SK-N-SH treated with all-trans-retinoic acid at 6 μM for 48 hours (cell line): ENCODE results near the gene ZNF778.

Experiments used
- ATAC-seq: fragments of 200-7000 bp; cut with Tn5 transposase; 3 replicates; pipeline ENCODE4 v1.9.1; 2020; ENCODE audit warnings: mild to moderate bottlenecking, moderate library complexity
- ARNTL ChIP-seq: fragments of 450-650 bp; formaldehyde crosslinking; IDR thresholded peaks from 2 replicates; pipeline ENCODE4 v1.5.0; 2020; ENCODE audit warnings: low read depth, mild to moderate bottlenecking, moderate library complexity, borderline replicate concordance
- BACH2 ChIP-seq: fragments of 250-450 bp; sonication (Bioruptor Pico); IDR thresholded peaks from 2 replicates; pipeline ENCODE4 v1.9.0; 2021; ENCODE audit warnings: mild to moderate bottlenecking, borderline replicate concordance
- CSDC2 ChIP-seq: fragments of 250-450 bp; sonication (Bioruptor Pico); IDR thresholded peaks from 2 replicates; pipeline ENCODE4 v1.5.0; 2020; ENCODE audit warnings: mild to moderate bottlenecking, moderate library complexity
- CSRNP3 ChIP-seq: fragments of 250-450 bp; sonication (Bioruptor Pico); IDR thresholded peaks from 2 replicates; pipeline ENCODE4 v1.5.1; 2021; ENCODE audit warnings: mild to moderate bottlenecking, moderate library complexity
- ESRRG ChIP-seq: fragments of 250-450 bp; sonication (Bioruptor Pico); IDR thresholded peaks from 2 replicates; pipeline ENCODE4 v1.6.1; 2021; ENCODE audit warnings: mild to moderate bottlenecking
- GLIS3 ChIP-seq: fragments of 250-450 bp; sonication (Bioruptor Pico); IDR thresholded peaks from 2 replicates; pipeline ENCODE4 v1.5.0; 2020; ENCODE audit warnings: mild to moderate bottlenecking, moderate library complexity
- OSR1 ChIP-seq: fragments of 250-450 bp; sonication (Bioruptor Pico); IDR thresholded peaks from 2 replicates; pipeline ENCODE4 v1.8.0; 2022; ENCODE audit warnings: moderate library complexity, mild to moderate bottlenecking, inconsistent platforms
- POU6F1 ChIP-seq: fragments of 250-450 bp; sonication (Bioruptor Pico); IDR thresholded peaks from 2 replicates; pipeline ENCODE4 v1.8.0; 2021; ENCODE audit warnings: low read depth, mild to moderate bottlenecking, moderate library complexity, borderline replicate concordance
- PPARA ChIP-seq: fragments of 250-450 bp; sonication (Bioruptor Pico); IDR thresholded peaks from 2 replicates; pipeline ENCODE4 v1.5.0; 2020; ENCODE audit warnings: mild to moderate bottlenecking, borderline replicate concordance
- RARB ChIP-seq: fragments of 250-450 bp; sonication (Bioruptor Pico); IDR thresholded peaks from 2 replicates; pipeline ENCODE4 v1.8.0; 2021; ENCODE audit warnings: mild to moderate bottlenecking, moderate library complexity
- SNAI2 ChIP-seq: fragments of 250-450 bp; sonication (Bioruptor Pico); IDR thresholded peaks from 2 replicates; pipeline ENCODE4 v1.5.0; 2020; ENCODE audit warnings: mild to moderate bottlenecking, moderate library complexity
- TOX ChIP-seq: fragments of 250-450 bp; sonication (Bioruptor Pico); IDR thresholded peaks from 2 replicates; pipeline ENCODE4 v1.8.0; 2021; ENCODE audit warnings: mild to moderate bottlenecking, moderate library complexity, borderline replicate concordance
- ZC3H10 ChIP-seq: fragments of 250-450 bp; sonication (Bioruptor Pico); IDR thresholded peaks from 2 replicates; pipeline ENCODE4 v1.5.1; 2021; ENCODE audit warnings: mild to moderate bottlenecking, moderate library complexity
- ZFP3 ChIP-seq: fragments of 250-450 bp; sonication (Bioruptor Pico); IDR thresholded peaks from 2 replicates; pipeline ENCODE4 v1.5.0; 2020; ENCODE audit warnings: mild to moderate bottlenecking, moderate library complexity
- ZFP30 ChIP-seq: fragments of 450-650 bp; formaldehyde crosslinking; IDR thresholded peaks from 2 replicates; pipeline ENCODE4 v1.5.0; 2022; ENCODE audit warnings: mild to moderate bottlenecking, moderate library complexity
- ZNF565 ChIP-seq: fragments of 450-650 bp; formaldehyde crosslinking; conservative IDR thresholded peaks from 2 replicates; pipeline ENCODE4 v1.5.0; 2020; ENCODE audit warnings: low read depth, mild to moderate bottlenecking, moderate library complexity
- ZNF70 ChIP-seq: fragments of 450-650 bp; formaldehyde crosslinking; IDR thresholded peaks from 2 replicates; pipeline ENCODE4 v1.5.0; 2020; ENCODE audit warnings: mild to moderate bottlenecking, moderate library complexity
- ZNF8 ChIP-seq: fragments of 450-650 bp; formaldehyde crosslinking; IDR thresholded peaks from 2 replicates; pipeline ENCODE4 v1.5.0; 2020; ENCODE audit warnings: mild to moderate bottlenecking, moderate library complexity
- TF ChIP-seq, protein P1 (sequence below): fragments of 250-450 bp; sonication (Bioruptor Pico); IDR thresholded peaks from 2 replicates; pipeline ENCODE4 v1.5.1; 2020; ENCODE audit warnings: low read depth, mild to moderate bottlenecking, moderate library complexity
- TF ChIP-seq, protein P2 (sequence below): fragments of 250-450 bp; sonication (Bioruptor Pico); IDR thresholded peaks from 2 replicates; pipeline ENCODE4 v1.8.0; 2020; ENCODE audit warnings: mild to moderate bottlenecking, moderate library complexity, borderline replicate concordance

ZNF778 gene

GRCh38 chr16:89244754-89245153 is 27.3 kb downstream of the ZNF778 start:
- ATAC-seq: no peak
- TF ChIP-seq ZNF565 (CRISPR knock-in tag) (no peak), ZC3H10 (no peak), BACH2 (CRISPR knock-in tag) (no peak)
- TF ChIP-seq, all 23 proteins: peak for 0

DNA sequence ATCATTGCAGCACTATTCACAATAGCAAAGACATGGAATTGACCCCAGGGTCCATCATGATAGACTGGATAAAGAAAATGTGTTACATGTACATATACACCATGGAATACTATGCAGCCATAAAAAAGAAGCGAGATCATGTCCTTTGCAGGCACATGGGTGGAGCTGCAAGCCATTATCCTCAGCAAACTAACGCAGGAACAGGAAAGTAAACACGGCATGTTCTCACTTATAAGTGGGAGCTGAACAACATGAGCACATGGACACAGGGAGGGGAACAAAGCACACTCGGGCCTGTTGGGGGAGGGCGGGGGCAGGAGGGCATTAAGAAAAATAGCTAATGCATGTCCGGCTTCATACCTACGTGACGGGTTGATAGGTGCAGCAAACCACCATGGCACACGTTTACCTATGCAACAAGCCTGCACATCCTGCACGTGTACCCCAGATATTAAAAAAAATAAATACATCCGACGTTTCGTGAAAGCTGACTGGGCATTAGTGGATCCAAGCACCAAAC is 28.9 kb downstream of the ZNF778 start:
- no peak for ATAC-seq
- TF ChIP-seq TOX (CRISPR knock-in tag) (no peak), ZFP3 (CRISPR knock-in tag) (no peak), CSRNP3 (CRISPR knock-in tag) (no peak), ZC3H10 (no peak), CSDC2 (no peak)
- TF ChIP-seq, protein P1, sequence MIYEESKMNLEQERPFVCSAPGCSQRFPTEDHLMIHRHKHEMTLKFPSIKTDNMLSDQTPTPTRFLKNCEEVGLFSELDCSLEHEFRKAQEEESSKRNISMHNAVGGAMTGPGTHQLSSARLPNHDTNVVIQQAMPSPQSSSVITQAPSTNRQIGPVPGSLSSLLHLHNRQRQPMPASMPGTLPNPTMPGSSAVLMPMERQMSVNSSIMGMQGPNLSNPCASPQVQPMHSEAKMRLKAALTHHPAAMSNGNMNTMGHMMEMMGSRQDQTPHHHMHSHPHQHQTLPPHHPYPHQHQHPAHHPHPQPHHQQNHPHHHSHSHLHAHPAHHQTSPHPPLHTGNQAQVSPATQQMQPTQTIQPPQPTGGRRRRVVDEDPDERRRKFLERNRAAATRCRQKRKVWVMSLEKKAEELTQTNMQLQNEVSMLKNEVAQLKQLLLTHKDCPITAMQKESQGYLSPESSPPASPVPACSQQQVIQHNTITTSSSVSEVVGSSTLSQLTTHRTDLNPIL (CRISPR knock-in tag): no peak

DNA sequence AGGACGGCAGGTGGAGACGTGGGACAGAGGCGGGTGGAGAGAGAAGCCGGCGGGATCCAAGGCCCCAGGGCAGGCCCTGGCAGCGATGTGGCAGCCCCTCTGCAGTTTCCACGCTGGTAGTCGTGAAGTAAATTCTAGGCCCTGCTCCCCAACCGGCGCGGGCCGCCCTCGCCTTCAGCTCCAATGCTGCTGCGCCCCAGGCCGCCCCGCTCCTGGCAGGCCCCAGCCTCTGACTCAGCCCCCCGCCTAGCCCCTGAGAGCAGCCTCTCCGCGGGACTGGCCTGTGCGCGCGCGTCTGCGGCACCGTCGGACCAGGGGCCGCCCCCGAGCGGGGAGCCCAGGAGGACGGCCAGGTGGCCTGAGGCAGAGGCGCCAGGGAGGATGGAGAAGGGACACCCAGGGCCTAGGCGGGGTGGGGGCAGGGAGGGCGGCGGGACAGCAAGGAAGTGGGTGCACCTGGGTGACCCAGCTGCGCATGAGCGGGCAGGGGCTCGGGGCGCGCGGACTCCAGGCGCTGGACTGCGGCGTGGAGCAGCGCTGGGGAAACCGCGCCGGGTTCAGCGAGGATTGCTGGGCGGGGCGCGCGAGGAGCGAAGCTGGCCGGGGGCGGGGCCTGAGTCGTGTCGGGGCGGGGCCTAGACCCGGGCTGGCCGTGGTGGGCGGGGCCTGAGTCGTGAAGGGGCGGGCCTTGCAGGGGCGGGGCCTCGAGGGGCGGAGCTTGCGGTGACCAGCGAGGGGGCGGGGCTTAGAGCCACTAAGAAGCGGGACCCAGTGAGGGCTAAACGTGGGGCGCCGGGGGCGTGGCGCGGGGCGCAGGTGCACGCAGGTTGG is 29.6 kb downstream of the ZNF778 start:
- peak; percentile 95 for ATAC-seq
- TF ChIP-seq ZNF8 (no peak), OSR1 (CRISPR knock-in tag) (no peak), SNAI2 (CRISPR knock-in tag) (no peak), ZFP30 (CRISPR knock-in tag) (no peak), POU6F1 (CRISPR knock-in tag) (no peak), ESRRG (no peak), RARB (CRISPR knock-in tag) (no peak), ARNTL (CRISPR knock-in tag) (no peak), ZFP3 (CRISPR knock-in tag) (no peak), CSRNP3 (CRISPR knock-in tag) (no peak), PPARA (CRISPR knock-in tag) (no peak), ZNF70 (CRISPR knock-in tag) (no peak)
- TF ChIP-seq, all 23 proteins: peak for 0

DNA sequence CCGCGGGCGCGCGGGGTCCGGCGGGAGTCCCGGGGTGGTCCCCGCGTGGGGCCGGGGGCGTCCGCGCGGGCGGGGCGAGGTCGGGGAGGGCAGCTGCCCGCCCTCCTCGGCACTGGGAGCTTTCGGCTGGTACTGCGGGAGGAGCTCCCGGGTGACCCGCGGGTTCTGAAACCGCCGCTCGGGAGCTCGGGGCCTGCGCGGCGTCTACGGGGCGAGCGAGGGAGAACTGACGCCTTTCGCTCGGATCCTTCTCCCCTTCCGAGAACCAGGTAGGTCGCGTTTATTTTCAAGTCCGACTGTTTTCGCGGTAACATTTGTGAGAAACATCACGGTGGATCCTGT is 30.2 kb downstream of the ZNF778 start:
- peak; percentile 32 for ATAC-seq

DNA sequence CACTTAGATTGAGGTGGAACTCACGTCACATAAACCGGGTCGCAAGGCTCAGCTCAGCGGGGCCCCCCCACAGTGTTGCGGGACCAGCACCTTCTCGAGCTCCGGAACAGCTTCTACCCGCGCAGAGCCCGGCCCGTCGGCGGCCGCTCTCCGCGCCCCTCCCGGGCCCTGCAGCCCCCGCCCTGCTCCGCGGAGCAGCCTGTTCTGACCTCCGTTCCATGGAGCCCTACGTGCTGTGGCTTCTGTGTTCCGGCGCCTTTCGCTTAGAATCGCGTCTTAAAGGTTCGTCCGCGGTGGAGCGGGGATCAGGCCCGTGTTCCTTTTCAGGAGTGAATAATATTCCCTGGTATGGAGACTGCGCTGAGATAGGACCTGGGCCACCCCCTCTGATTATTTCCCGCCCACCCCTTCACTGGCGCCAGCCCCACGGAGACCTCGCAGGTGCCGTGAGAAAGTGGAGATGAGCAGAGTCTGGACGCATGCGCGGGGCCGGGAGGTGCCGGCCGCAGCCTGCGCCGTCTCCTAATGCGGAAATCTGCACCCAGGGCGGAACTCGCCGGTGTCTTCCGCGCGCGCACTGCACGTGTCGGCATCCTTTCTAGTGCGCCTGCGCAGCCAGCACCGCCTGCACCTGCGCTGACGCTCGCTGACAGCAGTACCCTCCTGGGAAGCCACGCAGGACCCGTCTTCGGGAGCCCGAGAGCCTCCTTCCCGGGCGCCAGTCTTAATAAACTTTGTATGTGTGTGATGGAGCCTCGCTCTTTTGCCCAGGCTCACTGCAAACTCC is 30.9 kb downstream of the ZNF778 start:
- TF ChIP-seq ZNF565 (CRISPR knock-in tag) (no peak), ZNF70 (CRISPR knock-in tag) (no peak), OSR1 (CRISPR knock-in tag) (no peak), ZFP30 (CRISPR knock-in tag) (no peak), ZFP3 (CRISPR knock-in tag) (no peak), TOX (CRISPR knock-in tag) (no peak), CSDC2 (no peak), BACH2 (CRISPR knock-in tag) (no peak), ZNF8 (no peak), PPARA (CRISPR knock-in tag) (no peak), RARB (CRISPR knock-in tag) (no peak), ARNTL (CRISPR knock-in tag) (no peak), GLIS3 (CRISPR knock-in tag) (no peak)
- TF ChIP-seq, protein P2, sequence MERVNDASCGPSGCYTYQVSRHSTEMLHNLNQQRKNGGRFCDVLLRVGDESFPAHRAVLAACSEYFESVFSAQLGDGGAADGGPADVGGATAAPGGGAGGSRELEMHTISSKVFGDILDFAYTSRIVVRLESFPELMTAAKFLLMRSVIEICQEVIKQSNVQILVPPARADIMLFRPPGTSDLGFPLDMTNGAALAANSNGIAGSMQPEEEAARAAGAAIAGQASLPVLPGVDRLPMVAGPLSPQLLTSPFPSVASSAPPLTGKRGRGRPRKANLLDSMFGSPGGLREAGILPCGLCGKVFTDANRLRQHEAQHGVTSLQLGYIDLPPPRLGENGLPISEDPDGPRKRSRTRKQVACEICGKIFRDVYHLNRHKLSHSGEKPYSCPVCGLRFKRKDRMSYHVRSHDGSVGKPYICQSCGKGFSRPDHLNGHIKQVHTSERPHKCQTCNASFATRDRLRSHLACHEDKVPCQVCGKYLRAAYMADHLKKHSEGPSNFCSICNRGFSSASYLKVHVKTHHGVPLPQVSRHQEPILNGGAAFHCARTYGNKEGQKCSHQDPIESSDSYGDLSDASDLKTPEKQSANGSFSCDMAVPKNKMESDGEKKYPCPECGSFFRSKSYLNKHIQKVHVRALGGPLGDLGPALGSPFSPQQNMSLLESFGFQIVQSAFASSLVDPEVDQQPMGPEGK (CRISPR knock-in tag): no peak
- TF ChIP-seq, protein P1 (CRISPR knock-in tag): no peak
- no peak for ATAC-seq
